NCI-H2107 treated with DMSO at 0.1 percent for 48 hours (cell line): ENCODE data around the gene EXOC4.

ENCODE experiments used
- DNase-seq: peaks from one replicate; lab custom pipeline; 2025; ENCODE audit not compliant: unreplicated experiment; lab: John Stamatoyannopoulos, UW

Gene EXOC4

GRCh38 chr7:133529861-133530260 lies 277.0 kb downstream of the EXOC4 start:
- DNase-seq: peak; percentile 14

GRCh38 chr7:133530682-133531081 lies 277.8 kb downstream of the EXOC4 start:
- no peak for DNase-seq

- DNase-seq: peak; percentile 70
These were observed 281.9 kb downstream of the EXOC4 start for GRCh38 chr7:133534816-133535215.

GRCh38 chr7:133535308-133535707 lies 282.4 kb downstream of the EXOC4 start:
- no peak for DNase-seq

GRCh38 chr7:133536450-133536849 lies 283.6 kb downstream of the EXOC4 start:
- DNase-seq: no peak

GRCh38 chr7:133539016-133539415 lies 286.1 kb downstream of the EXOC4 start:
- DNase-seq: no peak

- peak; percentile 45 for DNase-seq
These were observed 287.4 kb downstream of the EXOC4 start for GRCh38 chr7:133540096-133540860.

GRCh38 chr7:133542209-133542780 lies 289.4 kb downstream of the EXOC4 start:
- DNase-seq: no peak

GRCh38 chr7:133543657-133544056 lies 290.8 kb downstream of the EXOC4 start:
- DNase-seq: no peak

- no peak for DNase-seq
These were observed 292.7 kb downstream of the EXOC4 start for GRCh38 chr7:133545618-133546017.

- DNase-seq: no peak
These were observed 295.1 kb downstream of the EXOC4 start for GRCh38 chr7:133547981-133548380.

- no peak for DNase-seq
These were observed 296.8 kb downstream of the EXOC4 start for GRCh38 chr7:133549633-133550032.

GRCh38 chr7:133550145-133550544 lies 297.3 kb downstream of the EXOC4 start:
- no peak for DNase-seq

- no peak for DNase-seq
These were observed 297.9 kb downstream of the EXOC4 start for GRCh38 chr7:133550811-133551210.

GRCh38 chr7:133551466-133551865 lies 298.6 kb downstream of the EXOC4 start:
- DNase-seq: no peak

- DNase-seq: no peak
These were observed 299.2 kb downstream of the EXOC4 start for GRCh38 chr7:133552079-133552478.

GRCh38 chr7:133554330-133554729 lies 301.5 kb downstream of the EXOC4 start:
- no peak for DNase-seq

- DNase-seq: no peak
These were observed 303.2 kb downstream of the EXOC4 start for GRCh38 chr7:133556048-133556447.

GRCh38 chr7:133556553-133556952 lies 303.7 kb downstream of the EXOC4 start:
- no peak for DNase-seq

- DNase-seq: no peak
These were observed 308.0 kb downstream of the EXOC4 start for GRCh38 chr7:133560900-133561299.

- no peak for DNase-seq
These were observed 308.5 kb downstream of the EXOC4 start for GRCh38 chr7:133561396-133561795.

- no peak for DNase-seq
These were observed 309.7 kb downstream of the EXOC4 start for GRCh38 chr7:133562621-133563020.

GRCh38 chr7:133563251-133563650 lies 310.4 kb downstream of the EXOC4 start:
- no peak for DNase-seq
